GM19099 (cell line): ENCODE results near the gene TRAIP.

Experiments
- POLR2A ChIP-seq: IDR thresholded peaks from 3 replicates; pipeline ENCODE4 v1.6.1; 2011; ENCODE audit warnings: low read depth; ENCODE audit not compliant: insufficient read length; ENCODE audit errors: extremely low read depth

The TRAIP gene

DNA sequence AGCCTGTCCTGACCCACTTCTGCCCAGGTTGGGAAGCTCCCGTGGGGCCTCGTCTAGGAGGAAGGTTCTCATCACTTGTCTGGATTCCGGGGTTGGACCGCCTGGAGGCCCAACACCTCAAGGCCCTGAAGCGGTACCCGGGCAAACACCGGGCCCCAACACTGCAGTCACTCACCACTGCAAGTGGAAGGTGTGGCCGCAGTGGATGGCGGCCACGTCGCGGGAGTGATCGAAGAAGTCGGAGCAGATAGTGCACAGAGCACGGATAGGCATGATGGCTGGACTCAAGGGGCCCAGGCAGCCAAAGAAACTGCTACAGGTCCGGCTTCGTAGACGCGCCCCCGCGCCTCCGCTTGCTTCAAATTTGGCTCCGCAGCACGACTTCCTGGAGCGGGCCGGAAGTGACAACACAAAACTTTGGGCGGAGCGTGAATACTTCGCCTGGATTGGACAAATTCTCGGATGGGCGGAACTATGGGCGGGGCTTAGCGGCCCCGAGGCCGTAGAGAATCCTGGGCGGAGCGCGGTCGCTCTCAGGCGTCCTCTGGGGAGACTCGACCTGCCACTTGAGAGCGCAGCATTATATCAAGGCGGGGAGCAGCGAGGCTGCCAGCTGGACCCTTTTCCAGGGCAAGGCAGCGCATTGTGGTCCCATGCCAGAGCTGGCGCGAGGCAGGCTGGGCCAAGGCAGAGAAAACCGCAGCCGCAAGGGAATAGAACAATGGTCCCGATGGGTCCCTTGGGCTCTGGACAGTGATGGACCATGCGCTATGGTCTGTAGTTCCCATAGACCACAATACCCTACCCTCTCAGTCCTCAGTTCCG, at the start of gene TRAIP:
TSS of gene TRAIP (minus strand) at position 384 of the 825 bp plus-strand sequence. CDS start at position 273, 111 bp downstream.
- peak; percentile 80 for TF ChIP-seq POLR2A

- peak; percentile 64 for TF ChIP-seq POLR2A
Observed at GRCh38 chr3:49903451-49904424, 47.4 kb upstream of the TRAIP start, which contains the start of gene MST1R. Gene MST1R (minus strand): TSS chr3:49903873. CDS start chr3:49903609, 264 bp downstream.

GRCh38 chr3:49902511-49903345, 46.4 kb upstream of the TRAIP start:
- no peak for TF ChIP-seq POLR2A

GRCh38 chr3:49901366-49902339, 45.3 kb upstream of the TRAIP start:
- TF ChIP-seq POLR2A, result no peak

DNA sequence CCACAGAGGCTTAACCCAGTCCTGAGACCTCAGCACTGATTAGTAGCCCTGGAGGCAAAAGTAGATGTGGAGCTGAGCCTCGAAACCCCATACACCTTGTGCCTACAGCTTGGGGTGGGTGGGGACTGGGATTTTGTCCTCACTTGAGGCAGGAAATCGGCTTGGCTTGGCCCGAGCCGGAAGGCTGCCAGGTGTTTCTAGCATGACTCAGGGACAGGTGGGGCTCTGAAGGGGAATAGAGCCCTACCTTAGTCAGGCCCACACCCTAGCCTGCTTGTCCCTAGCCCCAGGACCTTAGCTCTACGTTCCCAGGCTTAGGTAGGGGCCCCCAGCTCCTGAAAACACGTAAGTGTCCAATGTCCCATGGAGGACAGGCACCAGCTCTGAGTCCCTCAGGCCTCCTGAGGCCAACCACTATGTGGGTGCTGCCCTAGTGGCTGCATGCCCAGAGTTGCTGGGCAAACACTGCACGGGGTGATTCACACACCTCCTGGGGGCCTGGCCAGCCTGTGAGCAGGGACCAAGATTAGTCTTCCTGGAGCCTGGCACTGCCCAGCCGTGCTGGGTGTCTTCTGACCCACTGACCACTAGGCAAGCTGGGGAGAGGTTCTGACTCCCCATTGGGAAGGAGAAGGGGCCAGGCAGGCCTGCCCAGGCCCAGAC, 44.3 kb upstream of the TRAIP start:
- no peak for TF ChIP-seq POLR2A

- TF ChIP-seq POLR2A, result no peak
Observed at GRCh38 chr3:49899815-49900214, 43.5 kb upstream of the TRAIP start.

- no peak for TF ChIP-seq POLR2A
Observed at GRCh38 chr3:49898991-49899390, 42.6 kb upstream of the TRAIP start.

DNA sequence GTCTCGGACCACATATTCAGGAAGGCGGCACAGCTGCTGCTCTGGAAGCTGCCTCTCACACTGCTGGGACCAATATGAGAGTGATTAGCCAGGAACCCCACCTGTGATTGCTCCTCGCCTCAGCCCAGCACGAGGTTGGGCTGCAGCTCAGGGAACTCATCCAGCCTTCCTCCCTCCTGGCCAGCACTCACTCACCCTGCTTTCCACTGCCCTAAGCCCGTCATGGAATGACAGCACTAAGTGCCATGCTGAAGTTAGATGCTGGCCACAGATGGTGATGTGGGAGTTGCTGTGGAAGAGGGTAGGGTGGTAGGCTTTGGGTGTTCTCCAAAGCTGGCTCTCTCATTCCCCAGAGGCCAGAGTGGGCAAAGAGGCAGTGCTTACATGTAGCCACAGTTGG, 40.0 kb upstream of the TRAIP start:
- no peak for TF ChIP-seq POLR2A

- TF ChIP-seq POLR2A, result no peak
Observed at GRCh38 chr3:49895791-49896190, 39.4 kb upstream of the TRAIP start.

GRCh38 chr3:49889296-49889695, 32.9 kb upstream of the TRAIP start:
- TF ChIP-seq POLR2A, result no peak

DNA sequence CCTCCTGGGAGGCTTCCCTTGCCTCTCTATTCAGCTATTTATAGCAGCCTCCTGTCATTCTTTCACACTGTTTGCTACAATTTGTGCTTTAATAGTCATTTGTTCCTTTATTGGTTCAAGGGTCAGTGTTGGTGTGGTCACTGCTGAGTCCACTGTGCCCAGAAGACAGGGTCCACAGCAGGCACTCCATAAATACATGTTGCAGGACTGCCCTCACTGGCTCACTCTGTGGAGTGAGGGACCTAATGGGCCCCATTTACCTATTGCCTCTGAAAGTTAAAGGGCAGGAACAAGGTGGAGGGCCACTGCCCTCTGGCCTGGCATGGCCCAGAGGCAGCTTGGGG, 30.5 kb upstream of the TRAIP start:
- TF ChIP-seq POLR2A, result no peak

- no peak for TF ChIP-seq POLR2A
Observed at GRCh38 chr3:49883998-49884397, 27.6 kb upstream of the TRAIP start.

GRCh38 chr3:49882166-49882565, 25.8 kb upstream of the TRAIP start:
- TF ChIP-seq POLR2A, result no peak
